Loucy (cell line): ENCODE data around the gene SPCS1.
"Not testable (repeated sequence)": the region's sequence is repeated elsewhere in the genome, so short reads cannot be mapped to it uniquely, and the experiment has no call there.

Experiments used
- H2AFZ ChIP-seq: fragments of 200-600 bp; sonication (generic); 2 replicates; pipeline ENCODE4 v1.6.0; 2016; ENCODE audit warnings: antibody characterized with exemption, mild to moderate bottlenecking, low read length, moderate library complexity
- H3F3A ChIP-seq: fragments of 200-600 bp; 2 replicates; pipeline ENCODE4 v1.6.0; 2016; ENCODE audit warnings: antibody characterized with exemption, low read depth, mild to moderate bottlenecking
- H3K27me3 ChIP-seq: fragments of 200-600 bp; sonication (generic); 2 replicates; pipeline ENCODE4 v1.6.1; 2014; ENCODE audit warnings: low read length, mild to moderate bottlenecking; ENCODE audit not compliant: insufficient read depth, poor library complexity, severe bottlenecking
- H3K36me3 ChIP-seq: fragments of 200-600 bp; sonication (generic); 2 replicates; pipeline ENCODE4 v1.6.1; 2016; ENCODE audit warnings: low read length; ENCODE audit not compliant: insufficient read depth
- H3K4me1 ChIP-seq: fragments of 200-600 bp; sonication (generic); 2 replicates; pipeline ENCODE4 v1.5.1; 2014; ENCODE audit warnings: low read length, mild to moderate bottlenecking; ENCODE audit not compliant: insufficient read depth, poor library complexity, severe bottlenecking
- H3K4me2 ChIP-seq: fragments of 200-600 bp; sonication (generic); 2 replicates; pipeline ENCODE4 v1.6.0; 2014; ENCODE audit warnings: antibody characterized with exemption, low read length, low read depth, mild to moderate bottlenecking; ENCODE audit not compliant: poor library complexity, severe bottlenecking
- H3K4me3 ChIP-seq: fragments of 200-600 bp; sonication (generic); 2 replicates; pipeline ENCODE4 v1.5.1; 2014; ENCODE audit warnings: low read length, mild to moderate bottlenecking, mixed read lengths; ENCODE audit not compliant: poor library complexity, severe bottlenecking
- H3K79me2 ChIP-seq: fragments of 200-600 bp; sonication (generic); 2 replicates; pipeline ENCODE4 v1.6.1; 2014; ENCODE audit warnings: low read length; ENCODE audit not compliant: insufficient read depth
- H3K9ac ChIP-seq: fragments of 200-600 bp; sonication (generic); 2 replicates; pipeline ENCODE4 v1.6.0; 2014; ENCODE audit warnings: mild to moderate bottlenecking, low read depth, low read length, moderate library complexity; ENCODE audit not compliant: poor library complexity, severe bottlenecking
- H3K9me2 ChIP-seq: fragments of 200-600 bp; sonication (generic); replicated peaks from 2 replicates; pipeline ENCODE4 v1.6.1; 2016; ENCODE audit warnings: low read depth, low read length, mixed read lengths
- H3K9me3 ChIP-seq: fragments of 200-600 bp; sonication (generic); 2 replicates; pipeline ENCODE4 v1.6.1; 2014; ENCODE audit warnings: mild to moderate bottlenecking, antibody characterized with exemption, low read length, low read depth; ENCODE audit not compliant: insufficient read depth
- H4K20me1 ChIP-seq: fragments of 200-600 bp; sonication (generic); 2 replicates; pipeline ENCODE4 v1.6.0; 2014; ENCODE audit warnings: antibody characterized with exemption, low read length, mild to moderate bottlenecking; ENCODE audit not compliant: insufficient read depth, poor library complexity, severe bottlenecking
- CTCF ChIP-seq: fragments of 200-600 bp; sonication (generic); conservative IDR thresholded peaks from 2 replicates; pipeline ENCODE4 v1.5.1; 2014; ENCODE audit warnings: mild to moderate bottlenecking, antibody characterized with exemption, low read length
- EZH2phosphoT487 ChIP-seq: fragments of 200-600 bp; IDR thresholded peaks from 2 replicates; pipeline ENCODE4 v1.6.1; 2018; ENCODE audit warnings: antibody characterized with exemption, mild to moderate bottlenecking, moderate library complexity, borderline replicate concordance

The SPCS1 gene

GRCh38 chr3:52670621-52671521 lies 35.0 kb upstream of the SPCS1 start:
- no peak overlapping the region for H3K9ac ChIP-seq
- H3K79me2 ChIP-seq, result peaks cover 10% of the 10 kb centered on the region; the same call in 1 of the 2 replicates
- peak overlapping the region; percentile 11 for H3K4me3 ChIP-seq

GRCh38 chr3:52671676-52672075 lies 34.2 kb upstream of the SPCS1 start:
- Histone ChIP-seq H3K4me2 (peak overlapping the region; percentile 39), H3F3A (no peaks in the 10 kb centered on the region), H3K4me1 (peaks cover 20% of the 10 kb centered on the region), H3K4me3 (peak overlapping the region; percentile 11), H4K20me1 (no peaks in the 10 kb centered on the region), H3K36me3 (peaks cover 48% of the 10 kb centered on the region; the same call in 1 of the 2 replicates), H3K9me2 (no peaks in the 10 kb centered on the region), H3K9me3 (no peaks in the 10 kb centered on the region), H3K27me3 (no peaks in the 10 kb centered on the region), H3K9ac (no peak overlapping the region), H2AFZ (no peak overlapping the region), H3K79me2 (peaks cover 10% of the 10 kb centered on the region; the same call in 1 of the 2 replicates)
- TF ChIP-seq EZH2phosphoT487 (no peak), CTCF (no peak)

More at GRCh38 chr3:52670621-52671521, 35.0 kb upstream of the SPCS1 start:
- H2AFZ ChIP-seq, result no peak overlapping the region
- H3F3A ChIP-seq, result no peaks in the 10 kb centered on the region
- H3K36me3 ChIP-seq, result peaks cover 48% of the 10 kb centered on the region; the same call in 1 of the 2 replicates
- H4K20me1 ChIP-seq, result no peaks in the 10 kb centered on the region
- H3K9me3 ChIP-seq, result no peaks in the 10 kb centered on the region
- no peaks in the 10 kb centered on the region for H3K9me2 ChIP-seq
- TF ChIP-seq EZH2phosphoT487, result no peak
- H3K27me3 ChIP-seq, result no peaks in the 10 kb centered on the region
- H3K4me1 ChIP-seq, result peaks cover 20% of the 10 kb centered on the region
- peak overlapping the region; percentile 39 for H3K4me2 ChIP-seq

GRCh38 chr3:52676201-52676600 lies 29.7 kb upstream of the SPCS1 start:
- H3K4me3 ChIP-seq, H3F3A ChIP-seq, H3K9me2 ChIP-seq, H3K27me3 ChIP-seq, H4K20me1 ChIP-seq, H3K4me2 ChIP-seq, H2AFZ ChIP-seq, H3K9me3 ChIP-seq, H3K9ac ChIP-seq: not testable (repeated sequence)
- peaks cover 41% of the 10 kb centered on the region for H3K79me2 ChIP-seq
- peaks cover 34% of the 10 kb centered on the region for H3K4me1 ChIP-seq
- H3K36me3 ChIP-seq, result peaks cover 56% of the 10 kb centered on the region; the same call in 1 of the 2 replicates

GRCh38 chr3:52678265-52679198 lies 27.4 kb upstream of the SPCS1 start:
- Histone ChIP-seq H3K79me2 (peaks cover 59% of the 10 kb centered on the region), H3K36me3 (peaks cover 40% of the 10 kb centered on the region; the same call in 1 of the 2 replicates), H3K4me1 (peaks cover 36% of the 10 kb centered on the region)

More at GRCh38 chr3:52678265-52679198, 27.4 kb upstream of the SPCS1 start:
- Histone ChIP-seq H2AFZ (no peak overlapping the region), H3K27me3 (no peaks in the 10 kb centered on the region), H3K4me2 (peak overlapping the region; percentile 90), H3F3A (no peaks in the 10 kb centered on the region), H3K4me3 (no peak overlapping the region), H3K9ac (no peak overlapping the region), H3K9me2 (no peaks in the 10 kb centered on the region), H3K9me3 (no peaks in the 10 kb centered on the region), H4K20me1 (peaks cover 15% of the 10 kb centered on the region)
- TF ChIP-seq CTCF, result no peak
- TF ChIP-seq EZH2phosphoT487, result no peak
